Immature natural killer cell (primary cell): Measurements from ENCODE around the gene APLP1. TPM values are rescaled to one million over a fixed set of nuclear protein-coding genes. Genes with fewer than 3 reads are reported as not detected.

Experiments used
- polyA plus RNA-seq, 3 donors: library from polyadenylated mRNA; unstranded; fragments of 300-500 nt; fragmentation: Illumina TruSeq; gene quantifications; one replicate each; pipeline ENCODE4 v1.2.3, GENCODE V29; 2021

The APLP1 gene
- polyA plus RNA-seq, 3 donors from 2014 or later: 0.72 TPM; not detected in 2

Other genes starting within 250 kb of the APLP1 start
- 10 to 100 TPM; 51.4 to 91.8 (median 72.7) TPM for gene RBM42, start 239.5 kb upstream of the APLP1 start, polyA plus RNA-seq
- gene ETV2, start 226.8 kb upstream of the APLP1 start, polyA plus RNA-seq: under 1 TPM; 0.55 to 0.79 (median 0.68) TPM
- gene COX6B1, start 220.3 kb upstream of the APLP1 start, polyA plus RNA-seq: 1,000 to 10,000 TPM in 1 of 3 donors, 100 to 1,000 TPM in 2; 711 to 1,050 (median 736) TPM
- gene UPK1A, start 202.1 kb upstream of the APLP1 start, polyA plus RNA-seq: not detected
- not detected for gene ZBTB32, start 164.0 kb upstream of the APLP1 start, polyA plus RNA-seq
- gene KMT2B, start 150.6 kb upstream of the APLP1 start, polyA plus RNA-seq: 1 to 10 TPM in 1 of 3 donors, under 1 TPM in 1, not detected in 1; 0.30 to 1.8 TPM
- gene IGFLR1, start 126.1 kb upstream of the APLP1 start, polyA plus RNA-seq: 100 to 1,000 TPM in 2 of 3 donors, 10 to 100 TPM in 1; 94.6 to 116 (median 109) TPM
- gene U2AF1L4, start 123.2 kb upstream of the APLP1 start, polyA plus RNA-seq: 10 to 100 TPM; 11.8 to 21.4 (median 15.8) TPM
- 100 to 1,000 TPM; 127 to 149 (median 129) TPM for gene PSENEN, start 122.9 kb upstream of the APLP1 start, polyA plus RNA-seq
- gene LIN37, start 120.0 kb upstream of the APLP1 start, polyA plus RNA-seq: 10 to 100 TPM in 2 of 3 donors, 1 to 10 TPM in 1; 9.7 to 15.2 (median 12.6) TPM
- gene HSPB6, start 111.5 kb upstream of the APLP1 start, polyA plus RNA-seq: not detected
- 1 to 10 TPM; 1.2 to 7.8 (median 2.2) TPM for gene PROSER3, start 110.4 kb upstream of the APLP1 start, polyA plus RNA-seq
- gene ARHGAP33, start 93.0 kb upstream of the APLP1 start, polyA plus RNA-seq: under 1 TPM in 1 of 3 donors, not detected in 2; 0.37 TPM
- not detected for gene PRODH2, start 55.7 kb upstream of the APLP1 start, polyA plus RNA-seq
- not detected for gene NPHS1, start 16.1 kb upstream of the APLP1 start, polyA plus RNA-seq
- under 1 TPM in 1 of 3 donors, not detected in 2; 0.19 TPM for gene KIRREL2, start 11.7 kb upstream of the APLP1 start, polyA plus RNA-seq
- gene NFKBID, start 32.0 kb downstream of the APLP1 start, polyA plus RNA-seq: 1 to 10 TPM; 2.7 to 8.0 (median 2.9) TPM
- 1,000 to 10,000 TPM; 1,885 to 2,801 (median 2,654) TPM for gene HCST, start 34.0 kb downstream of the APLP1 start, polyA plus RNA-seq
- gene TYROBP, start 39.7 kb downstream of the APLP1 start, polyA plus RNA-seq: 1,000 to 10,000 TPM; 2,771 to 3,312 (median 2,871) TPM
- under 1 TPM; 0.17 to 0.62 (median 0.32) TPM for gene LRFN3, start 67.8 kb downstream of the APLP1 start, polyA plus RNA-seq
- 10 to 100 TPM; 44.7 to 51.0 (median 48.3) TPM for gene SDHAF1, start 126.6 kb downstream of the APLP1 start, polyA plus RNA-seq
- not detected for gene SYNE4, start 140.2 kb downstream of the APLP1 start, polyA plus RNA-seq
- gene ALKBH6, start 145.6 kb downstream of the APLP1 start, polyA plus RNA-seq: 10 to 100 TPM; 27.2 to 34.6 (median 30.0) TPM
- gene CLIP3, start 164.3 kb downstream of the APLP1 start, polyA plus RNA-seq: under 1 TPM in 2 of 3 donors, not detected in 1; 0.07 to 0.55 TPM
- 10 to 100 TPM in 2 of 3 donors, 1 to 10 TPM in 1; 3.2 to 10.7 (median 10.1) TPM for gene THAP8, start 185.7 kb downstream of the APLP1 start, polyA plus RNA-seq
- gene WDR62, start 186.3 kb downstream of the APLP1 start, polyA plus RNA-seq: under 1 TPM in 2 of 3 donors, not detected in 1; 0.12 to 0.77 TPM
- gene OVOL3, start 242.6 kb downstream of the APLP1 start, polyA plus RNA-seq: not detected
- 100 to 1,000 TPM; 102 to 136 (median 127) TPM for gene POLR2I, start 246.3 kb downstream of the APLP1 start, polyA plus RNA-seq
- gene TBCB, start 246.9 kb downstream of the APLP1 start, polyA plus RNA-seq: 100 to 1,000 TPM; 341 to 445 (median 385) TPM